Ishikawa (cell line): Measurements from ENCODE around the gene COL16A1.

ENCODE experiments used
- CEBPB ChIP-seq: IDR thresholded peaks from 2 replicates; pipeline ENCODE4 v1.6.1; 2012
- CREB1 ChIP-seq: IDR thresholded peaks from 2 replicates; pipeline ENCODE4 v1.6.1; 2012; ENCODE audit warnings: low read depth
- EP300 ChIP-seq: IDR thresholded peaks from 2 replicates; pipeline ENCODE4 v1.6.1; 2012; ENCODE audit warnings: borderline replicate concordance
- MAX ChIP-seq: IDR thresholded peaks from 2 replicates; pipeline ENCODE4 v1.6.1; 2012
- RAD21 ChIP-seq: IDR thresholded peaks from 2 replicates; pipeline ENCODE4 v1.6.1; 2012; ENCODE audit warnings: low read depth
- REST ChIP-seq: IDR thresholded peaks from 2 replicates; pipeline ENCODE4 v1.6.1; 2012; ENCODE audit warnings: low read depth, mild to moderate bottlenecking
- TAF1 ChIP-seq: IDR thresholded peaks from 2 replicates; pipeline ENCODE4 v1.6.1; 2012; ENCODE audit warnings: low read depth, mild to moderate bottlenecking
- TEAD4 ChIP-seq: IDR thresholded peaks from 2 replicates; pipeline ENCODE4 v1.6.1; 2012
- USF1 ChIP-seq: IDR thresholded peaks from 2 replicates; pipeline ENCODE4 v1.6.1; 2012
- YY1 ChIP-seq: IDR thresholded peaks from 2 replicates; pipeline ENCODE4 v1.6.1; 2012; ENCODE audit warnings: low read depth

GRCh38 chr1:31671147-31671546 lies 32.7 kb downstream of the COL16A1 start:
- TF ChIP-seq CEBPB, result no peak
- TF ChIP-seq CREB1, result no peak
- TF ChIP-seq EP300, result no peak
- TF ChIP-seq TAF1, result no peak
- no peak for TF ChIP-seq MAX
- TF ChIP-seq TEAD4, result no peak
- no peak for TF ChIP-seq RAD21
- no peak for TF ChIP-seq REST
- no peak for TF ChIP-seq USF1
- no peak for TF ChIP-seq YY1
